NCI-H1105 (cell line): ENCODE results near the gene ZNF785.
A peak's percentile ranks its signal among the peaks of the same experiment; 100 is the strongest.
"Not testable (repeated sequence)": the region's sequence is repeated elsewhere in the genome, so short reads cannot be mapped to it uniquely, and the experiment has no call there.

Experiments
- DNase-seq: peaks from one replicate; lab custom pipeline; 2025; lab: John Stamatoyannopoulos, UW

The ZNF785 gene

GRCh38 chr16:30539986-30540526, 45.4 kb downstream of the ZNF785 start:
- DNase-seq, result not testable (repeated sequence)

GRCh38 chr16:30539000-30539964, 46.2 kb downstream of the ZNF785 start:
- no peak for DNase-seq

GRCh38 chr16:30536391-30537024, 49.0 kb downstream of the ZNF785 start:
- DNase-seq, result not testable (repeated sequence)

- DNase-seq, result peak; percentile 29
These were observed 49.7 kb downstream of the ZNF785 start for GRCh38 chr16:30535777-30536190.

GRCh38 chr16:30535106-30535776, 50.3 kb downstream of the ZNF785 start:
- DNase-seq, result no peak

- DNase-seq, result peak; percentile 91
These were observed 51.0 kb downstream of the ZNF785 start, which contains the start of gene ZNF747 for GRCh38 chr16:30534368-30535105. TSS of gene ZNF747 (minus strand) at chr16:30534858. CDS start at chr16:30534679, 179 bp downstream.

- DNase-seq, result no peak
These were observed 51.6 kb downstream of the ZNF785 start for GRCh38 chr16:30533748-30534367.

- DNase-seq, result no peak
These were observed 52.4 kb downstream of the ZNF785 start for GRCh38 chr16:30533146-30533522.

- no peak for DNase-seq
These were observed 53.0 kb downstream of the ZNF785 start for GRCh38 chr16:30532285-30533145.
